PC-9 (cell line): ENCODE results near the gene MRPL45. TPM values are rescaled to one million over a fixed set of nuclear protein-coding genes. Genes with fewer than 3 reads are reported as not detected.

ENCODE experiments used
- BruUV-seq: library from RNA; stranded (reverse); fragments of 400-500 nt; replicated peaks from 2 replicates; lab custom pipeline; 2021; lab: Mats Ljungman, UMichigan
- CTCF ChIA-PET: fragments of 300-600 bp; sonication (Branson Sonifier 250); formaldehyde crosslinking; loops from one replicate; lab custom pipeline; 2022; ENCODE audit warnings: antibody characterized with exemption; lab: Charles Lee
- POLR2A ChIA-PET: fragments of 300-600 bp; sonication (Branson Sonifier 250); formaldehyde crosslinking; loops from one replicate; lab custom pipeline; 2022; ENCODE audit warnings: antibody characterized with exemption; ENCODE audit not compliant: unreplicated experiment; lab: Charles Lee
- DNase-seq, 2 experiments: peaks; one replicate each; pipeline versions ENCODE4 v3.0.0 to v3.0.0-alpha.2; 2015 to 2022; ENCODE audit warnings: mixed read lengths in 1 of 2
- H2AFZ ChIP-seq: fragments of 200-600 bp; sonication (generic); 2 replicates; pipeline ENCODE4 v1.8.1; 2017; ENCODE audit warnings: antibody characterized with exemption
- H3F3A ChIP-seq: fragments of 200-600 bp; sonication (generic); 2 replicates; pipeline ENCODE4 v1.8.1; 2017; ENCODE audit warnings: antibody characterized with exemption, mild to moderate bottlenecking, low read depth; ENCODE audit not compliant: insufficient read depth
- H3K27ac ChIP-seq: fragments of 200-600 bp; sonication (generic); 2 replicates; pipeline ENCODE4 v1.6.1; 2016; ENCODE audit warnings: mixed run types
- H3K27me3 ChIP-seq: fragments of 200-600 bp; sonication (generic); 2 replicates; pipeline ENCODE4 v1.6.1; 2016; ENCODE audit warnings: low read depth, mixed run types; ENCODE audit not compliant: insufficient read depth
- H3K36me3 ChIP-seq: fragments of 200-600 bp; sonication (generic); 2 replicates; pipeline ENCODE4 v1.6.1; 2016; ENCODE audit warnings: low read depth, mixed run types
- H3K4me1 ChIP-seq: fragments of 200-600 bp; sonication (generic); replicated peaks from 2 replicates; pipeline ENCODE4 v1.6.1; 2016; ENCODE audit warnings: mixed run types; ENCODE audit not compliant: insufficient read depth
- H3K4me2 ChIP-seq: fragments of 200-600 bp; sonication (generic); 2 replicates; pipeline ENCODE4 v1.6.1; 2017; ENCODE audit warnings: mixed run types
- H3K4me3 ChIP-seq: fragments of 200-600 bp; sonication (generic); 2 replicates; pipeline ENCODE4 v1.6.1; 2016; ENCODE audit warnings: mixed run types
- H3K79me2 ChIP-seq: fragments of 200-600 bp; sonication (generic); 2 replicates; pipeline ENCODE4 v1.6.1; 2017; ENCODE audit warnings: low read depth, mixed run types
- H3K9me2 ChIP-seq: fragments of 200-600 bp; sonication (generic); 2 replicates; pipeline ENCODE4 v1.8.1; 2017; ENCODE audit warnings: mild to moderate bottlenecking; ENCODE audit not compliant: insufficient read depth
- H3K9me3 ChIP-seq: fragments of 200-600 bp; sonication (generic); 2 replicates; pipeline ENCODE4 v1.8.1; 2016; ENCODE audit warnings: low read depth; ENCODE audit not compliant: insufficient read depth
- H4K20me1 ChIP-seq: fragments of 200-600 bp; sonication (generic); 2 replicates; pipeline ENCODE4 v1.8.1; 2017; ENCODE audit not compliant: insufficient read depth
- EZH2 ChIP-seq: fragments of 200-600 bp; sonication (generic); IDR thresholded peaks from 2 replicates; pipeline ENCODE4 v1.8.0; 2017; ENCODE audit warnings: antibody characterized with exemption, low read depth
- intact Hi-C: fragments of 100-400 bp; cut with micrococcal nuclease; formaldehyde crosslinking; loops from one replicate; pipeline ENCODE4 v1.10.0; 2022; ENCODE audit not compliant: unreplicated experiment
- total RNA-seq: library from RNA; stranded (reverse); gene quantifications from 2 replicates; pipeline ENCODE4 v1.2.3, GENCODE V29; 2021
- TF ChIP-seq, protein P1 (sequence below): fragments of 200-600 bp; sonication (generic); conservative IDR thresholded peaks from 2 replicates; pipeline ENCODE4 v1.6.1; 2017; ENCODE audit warnings: mixed run types, antibody characterized with exemption, mild to moderate bottlenecking, moderate library complexity

MRPL45 gene
- total RNA-seq, 1 experiment from 2014 or later, result 56.2 TPM

GRCh38 chr17:38342886-38343607 is 46.1 kb downstream of the MRPL45 start:
- Histone ChIP-seq H3K27ac (no peak overlapping the region), H3K9me2 (no peaks in the 10 kb centered on the region), H3K9me3 (no peaks in the 10 kb centered on the region), H3K79me2 (no peaks in the 10 kb centered on the region), H3K4me1 (no peaks in the 10 kb centered on the region), H3K27me3 (peaks cover 10% of the 10 kb centered on the region; the same call in 1 of the 2 replicates), H3F3A (peaks cover 10% of the 10 kb centered on the region; the same call in 1 of the 2 replicates), H3K36me3 (no peaks in the 10 kb centered on the region), H4K20me1 (no peaks in the 10 kb centered on the region), H3K4me2 (no peak overlapping the region), H2AFZ (no peak overlapping the region), H3K4me3 (no peak overlapping the region)
- TF ChIP-seq, protein P1, sequence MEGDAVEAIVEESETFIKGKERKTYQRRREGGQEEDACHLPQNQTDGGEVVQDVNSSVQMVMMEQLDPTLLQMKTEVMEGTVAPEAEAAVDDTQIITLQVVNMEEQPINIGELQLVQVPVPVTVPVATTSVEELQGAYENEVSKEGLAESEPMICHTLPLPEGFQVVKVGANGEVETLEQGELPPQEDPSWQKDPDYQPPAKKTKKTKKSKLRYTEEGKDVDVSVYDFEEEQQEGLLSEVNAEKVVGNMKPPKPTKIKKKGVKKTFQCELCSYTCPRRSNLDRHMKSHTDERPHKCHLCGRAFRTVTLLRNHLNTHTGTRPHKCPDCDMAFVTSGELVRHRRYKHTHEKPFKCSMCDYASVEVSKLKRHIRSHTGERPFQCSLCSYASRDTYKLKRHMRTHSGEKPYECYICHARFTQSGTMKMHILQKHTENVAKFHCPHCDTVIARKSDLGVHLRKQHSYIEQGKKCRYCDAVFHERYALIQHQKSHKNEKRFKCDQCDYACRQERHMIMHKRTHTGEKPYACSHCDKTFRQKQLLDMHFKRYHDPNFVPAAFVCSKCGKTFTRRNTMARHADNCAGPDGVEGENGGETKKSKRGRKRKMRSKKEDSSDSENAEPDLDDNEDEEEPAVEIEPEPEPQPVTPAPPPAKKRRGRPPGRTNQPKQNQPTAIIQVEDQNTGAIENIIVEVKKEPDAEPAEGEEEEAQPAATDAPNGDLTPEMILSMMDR, result no peak
- TF ChIP-seq EZH2, result no peak
- ChIA-PET POLR2A (no interaction called here), CTCF (interaction anchor here (0.6 kb wide), 1 partner anchor 68 kb away, joined by 9 read pairs; no protein-coding TSS in a partner anchor)
- no peak for DNase-seq
- BruUV-seq, result no TSS peak
- intact Hi-C loops, result no loop called here

DNA sequence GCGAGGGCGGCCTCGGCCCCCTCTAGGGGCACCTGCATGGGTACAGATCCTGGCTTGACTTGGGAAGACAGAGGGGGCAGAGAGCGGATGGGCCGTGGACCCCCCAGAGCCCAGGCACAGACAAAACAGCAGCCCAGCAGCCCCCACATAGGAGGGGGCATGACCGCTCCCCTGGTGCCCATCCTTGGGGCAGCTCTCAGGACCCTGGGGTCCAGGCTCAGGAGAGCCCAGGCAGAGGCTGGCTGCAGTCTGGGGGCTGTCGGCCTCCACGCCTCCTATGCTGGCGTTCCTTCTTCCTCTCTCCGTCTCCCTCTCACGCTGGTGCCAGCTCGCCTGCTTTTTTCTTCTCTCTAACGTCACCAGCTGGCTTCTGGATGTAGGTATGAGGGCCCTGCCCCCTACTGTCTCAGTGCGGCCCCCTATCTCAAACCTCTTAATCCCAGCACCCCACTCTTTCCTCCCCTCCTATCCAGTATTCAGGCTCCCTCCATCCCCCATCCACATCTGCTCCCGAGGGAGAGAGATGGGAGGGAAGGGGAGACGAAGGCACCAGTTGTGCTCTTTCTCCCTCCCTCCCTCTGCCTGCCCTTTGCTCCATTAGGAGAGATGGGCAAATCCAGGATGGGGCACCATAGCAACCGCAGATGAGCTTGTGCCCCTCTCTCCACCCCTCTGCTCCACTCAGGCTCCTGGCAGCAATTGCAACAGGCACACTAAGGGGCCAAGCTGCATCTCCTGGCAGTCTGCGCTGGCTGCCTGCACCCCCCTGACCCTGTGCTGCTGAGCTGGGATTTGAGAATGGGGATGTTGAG is 46.8 kb downstream of the MRPL45 start, which contains the start of gene GPR179:
Gene GPR179 (minus strand): TSS at position 349 of the 812 bp plus-strand sequence. CDS start 167 bp downstream, at position 182.
- intact Hi-C loops, result no loop called here
- H3K36me3 ChIP-seq, result no peaks in the 10 kb centered on the region
- H4K20me1 ChIP-seq, result no peaks in the 10 kb centered on the region
- H3K9me2 ChIP-seq, result no peaks in the 10 kb centered on the region
- no peak within 1 kb of the TSS for H3K4me3 ChIP-seq
- no peak within 1 kb of the TSS for H3K27ac ChIP-seq
- peaks cover 3% of the 10 kb centered on the region; the same call in 1 of the 2 replicates for H3K27me3 ChIP-seq
- no peak for TF ChIP-seq EZH2
- TF ChIP-seq, protein P1, result no peak
- ChIA-PET POLR2A (no interaction called here), CTCF (no interaction called here)
- H3F3A ChIP-seq, result peaks cover 10% of the 10 kb centered on the region; the same call in 1 of the 2 replicates
- H3K79me2 ChIP-seq, result no peaks in the 10 kb centered on the region
- H3K4me1 ChIP-seq, result no peaks in the 10 kb centered on the region
- no peak for DNase-seq
- BruUV-seq, result no TSS peak
- no peak within 1 kb of the TSS for H3K4me2 ChIP-seq
- H2AFZ ChIP-seq, result no peak within 1 kb of the TSS
- H3K9me3 ChIP-seq, result no peaks in the 10 kb centered on the region

GRCh38 chr17:38344420-38344745 is 47.4 kb downstream of the MRPL45 start:
- no peak overlapping the region for H2AFZ ChIP-seq
- H3K79me2 ChIP-seq, result no peaks in the 10 kb centered on the region
- H3K27me3 ChIP-seq, result no peaks in the 10 kb centered on the region
- DNase-seq, result no peak
- POLR2A ChIA-PET, result no interaction called here
- H3K4me1 ChIP-seq, result no peaks in the 10 kb centered on the region
- H3K36me3 ChIP-seq, result no peaks in the 10 kb centered on the region
- CTCF ChIA-PET, result no interaction called here
- peaks cover 10% of the 10 kb centered on the region; the same call in 1 of the 2 replicates for H3F3A ChIP-seq
- TF ChIP-seq EZH2, result no peak
- TF ChIP-seq, protein P1, result no peak
- no TSS peak for BruUV-seq
- H3K4me3 ChIP-seq, result no peak overlapping the region
- no peaks in the 10 kb centered on the region for H4K20me1 ChIP-seq
- H3K9me2 ChIP-seq, result no peaks in the 10 kb centered on the region
- intact Hi-C loops, result no loop called here
- no peak overlapping the region for H3K27ac ChIP-seq
- H3K9me3 ChIP-seq, result no peaks in the 10 kb centered on the region
- no peak overlapping the region for H3K4me2 ChIP-seq
